H9 (cell line): ENCODE measurements around the gene RMND5A. TPM values are rescaled to one million over a fixed set of nuclear protein-coding genes. Genes with fewer than 3 reads are reported as not detected.

Experiments
- DNase-seq: peaks from one replicate; pipeline ENCODE4 v3.0.0-alpha.2; 2017
- H2AFZ ChIP-seq: one replicate; pipeline ENCODE4 v1.6.1; 2013; ENCODE audit warnings: mild to moderate bottlenecking, low read length, control low read depth, moderate library complexity
- H2AK5ac ChIP-seq: 2 replicates; pipeline ENCODE4 v1.6.1; 2013; ENCODE audit warnings: low read length, control low read depth, mixed read lengths; ENCODE audit not compliant: insufficient read length
- H2BK120ac ChIP-seq: one replicate; pipeline ENCODE4 v1.6.1; 2013; ENCODE audit warnings: low read depth, mild to moderate bottlenecking, low read length, control low read depth, inconsistent platforms; ENCODE audit not compliant: poor library complexity, severe bottlenecking
- H2BK12ac ChIP-seq: 2 replicates; pipeline ENCODE4 v1.6.1; 2013; ENCODE audit warnings: low read length, control low read depth, mixed read lengths, low read depth; ENCODE audit not compliant: insufficient read length
- H2BK15ac ChIP-seq: 2 replicates; pipeline ENCODE4 v1.6.1; 2013; ENCODE audit warnings: low read depth, low read length, control low read depth
- H2BK20ac ChIP-seq: one replicate; pipeline ENCODE4 v1.6.1; 2013; ENCODE audit warnings: low read depth, mild to moderate bottlenecking, low read length, control low read depth, inconsistent platforms; ENCODE audit not compliant: poor library complexity, severe bottlenecking
- H2BK5ac ChIP-seq: 2 replicates; pipeline ENCODE4 v1.6.1; 2013; ENCODE audit warnings: low read length, control low read depth, mixed read lengths; ENCODE audit not compliant: insufficient read length
- H3K14ac ChIP-seq: 2 replicates; pipeline ENCODE4 v1.6.1; 2013; ENCODE audit warnings: low read length, control low read depth; ENCODE audit not compliant: insufficient read depth
- H3K18ac ChIP-seq: 2 replicates; pipeline ENCODE4 v1.6.1; 2013; ENCODE audit warnings: low read depth, mild to moderate bottlenecking, mixed read lengths, low read length, control low read depth; ENCODE audit not compliant: insufficient read length
- H3K23ac ChIP-seq: 2 replicates; pipeline ENCODE4 v1.6.1; 2013; ENCODE audit warnings: low read length, control low read depth, mixed read lengths, low read depth; ENCODE audit not compliant: insufficient read length
- H3K23me2 ChIP-seq: 2 replicates; pipeline ENCODE4 v1.6.1; 2013; ENCODE audit warnings: low read depth, mild to moderate bottlenecking, mixed read lengths, low read length, control low read depth; ENCODE audit not compliant: insufficient read length, poor library complexity, severe bottlenecking
- H3K27ac ChIP-seq: 2 replicates; pipeline ENCODE4 v1.5.1; 2013; ENCODE audit warnings: low read length, control low read depth, mixed read lengths, low read depth; ENCODE audit not compliant: insufficient read length
- H3K27me3 ChIP-seq: 2 replicates; pipeline ENCODE4 v1.6.1; 2013; ENCODE audit warnings: low read length, control low read depth, inconsistent platforms; ENCODE audit not compliant: insufficient read depth
- H3K4ac ChIP-seq: 2 replicates; pipeline ENCODE4 v1.6.1; 2013; ENCODE audit warnings: low read depth, mild to moderate bottlenecking, control low read depth, inconsistent platforms, low read length, moderate library complexity
- H3K4me1 ChIP-seq: 2 replicates; pipeline ENCODE4 v1.6.1; 2013; ENCODE audit warnings: low read length, control low read depth, inconsistent platforms; ENCODE audit not compliant: insufficient read depth
- H3K4me2 ChIP-seq: 2 replicates; pipeline ENCODE4 v1.6.1; 2013; ENCODE audit warnings: low read length, control low read depth, mixed read lengths; ENCODE audit not compliant: insufficient read length, insufficient read depth
- H3K56ac ChIP-seq: 2 replicates; pipeline ENCODE4 v1.6.1; 2013; ENCODE audit warnings: low read depth, mild to moderate bottlenecking, mixed read lengths, low read length, control low read depth; ENCODE audit not compliant: insufficient read length
- H3K79me1 ChIP-seq: 2 replicates; pipeline ENCODE4 v1.6.1; 2013; ENCODE audit warnings: low read depth, mild to moderate bottlenecking, moderate library complexity, low read length, control low read depth, inconsistent platforms; ENCODE audit not compliant: insufficient read depth, poor library complexity, severe bottlenecking
- H3K79me2 ChIP-seq: 2 replicates; pipeline ENCODE4 v1.6.1; 2013; ENCODE audit warnings: low read length, control low read depth, inconsistent platforms; ENCODE audit not compliant: insufficient read depth
- H3K9ac ChIP-seq: 2 replicates; pipeline ENCODE4 v1.6.1; 2013; ENCODE audit warnings: low read length, control low read depth, mixed read lengths; ENCODE audit not compliant: insufficient read length; ENCODE audit errors: extremely low read depth
- H3K9me3 ChIP-seq: one replicate; pipeline ENCODE4 v1.6.1; 2013; ENCODE audit warnings: low read depth, low read length, inconsistent platforms; ENCODE audit not compliant: control insufficient read depth
- H3T11ph ChIP-seq: one replicate; pipeline ENCODE4 v1.6.1; 2013; ENCODE audit warnings: mild to moderate bottlenecking, low read length, control low read depth, inconsistent platforms
- H4K20me1 ChIP-seq: one replicate; pipeline ENCODE4 v1.6.1; 2013; ENCODE audit not compliant: control insufficient read depth, insufficient read length, insufficient read depth
- H4K5ac ChIP-seq: 2 replicates; pipeline ENCODE4 v1.6.1; 2013; ENCODE audit warnings: low read depth, mild to moderate bottlenecking, mixed read lengths, low read length, control low read depth; ENCODE audit not compliant: insufficient read length
- H4K8ac ChIP-seq: replicated peaks from 2 replicates; pipeline ENCODE4 v1.6.1; 2013; ENCODE audit warnings: low read length, control low read depth, mixed read lengths, low read depth; ENCODE audit not compliant: insufficient read length
- H4K91ac ChIP-seq: 2 replicates; pipeline ENCODE4 v1.6.1; 2013; ENCODE audit warnings: low read depth, mild to moderate bottlenecking, moderate library complexity, mixed read lengths, low read length, control low read depth; ENCODE audit not compliant: insufficient read length
- H3K27ac Mint-ChIP-seq, 3 experiments: 2 replicates in 2 of 3; 3 replicates in 1 of 3; pipeline ENCODE4 v1.8.0; 2020 to 2021; ENCODE audit warnings: mixed read lengths in 3 of 3, mild to moderate bottlenecking in 1 of 3, moderate library complexity in 1 of 3
- H3K27me3 Mint-ChIP-seq: 2 replicates; pipeline ENCODE4 v1.8.0; 2021; ENCODE audit warnings: low read depth, mild to moderate bottlenecking, moderate library complexity, mixed read lengths
- H3K36me3 Mint-ChIP-seq, 3 experiments: 2 replicates in 2 of 3; 3 replicates in 1 of 3; pipeline ENCODE4 v1.8.0; 2020 to 2021; ENCODE audit warnings: low read depth in 3 of 3, mixed read lengths in 3 of 3; ENCODE audit not compliant: insufficient read depth in 1 of 3
- H3K4me1 Mint-ChIP-seq, 2 experiments: 2 replicates each; pipeline ENCODE4 v1.8.0; 2020; ENCODE audit warnings: mixed read lengths in 2 of 2
- H3K4me3 Mint-ChIP-seq, 2 experiments: 2 replicates in 1 of 2; 3 replicates in 1 of 2; pipeline ENCODE4 v1.8.0; 2020 to 2021; ENCODE audit warnings: mild to moderate bottlenecking in 2 of 2, mixed read lengths in 2 of 2, moderate library complexity in 1 of 2
- H3K9me3 Mint-ChIP-seq, 2 experiments: 2 replicates in 1 of 2; 3 replicates in 1 of 2; pipeline ENCODE4 v1.8.0; 2020; ENCODE audit warnings: mild to moderate bottlenecking in 2 of 2, mixed read lengths in 2 of 2, moderate library complexity in 1 of 2
- CTCF ChIP-seq: fragments of 200-600 bp; sonication (generic); conservative IDR thresholded peaks from 3 replicates; pipeline ENCODE4 v1.8.0; 2021; ENCODE audit warnings: antibody characterized with exemption, mild to moderate bottlenecking
- WGBS: extraction: QIAGEN DNeasy Blood & Tissue Kit; methylation state at CpG from one replicate; pipeline ENCODE4 v1.1.7; 2013; ENCODE audit warnings: missing lambda C conversion rate, low lambda C conversion rate, mixed read lengths; ENCODE audit not compliant: insufficient read length; ENCODE audit errors: extremely low coverage; 5-methylcytosine and 5-hydroxymethylcytosine counted together
- total RNA-seq: library from RNA; stranded (reverse); gene quantifications from 2 replicates; pipeline ENCODE4 v1.2.1, GENCODE V29; 2021

Gene RMND5A
- total RNA-seq, 1 experiment from 2014 or later: 48.8 TPM

DNA sequence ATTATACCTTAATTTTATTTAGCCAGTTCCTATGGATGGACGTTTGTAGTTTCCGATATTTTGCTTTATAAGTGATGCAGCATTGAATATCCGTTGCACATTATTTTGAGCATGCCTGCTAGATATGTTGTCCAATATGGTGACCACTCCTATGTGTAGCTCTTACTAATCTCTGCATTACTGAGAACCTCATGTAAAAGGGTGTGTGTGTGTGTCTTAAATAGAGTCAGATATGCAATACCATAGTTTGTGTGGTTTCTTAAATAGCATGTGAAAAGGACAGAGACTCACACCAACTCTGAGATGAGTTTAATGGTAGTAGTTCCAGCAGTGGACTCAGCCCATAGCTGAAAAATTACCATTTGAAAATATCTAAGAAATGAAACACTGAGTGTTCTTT is 38.3 kb downstream of the RMND5A start:
- Mint-ChIP-seq H3K9me3 (no peaks in the 10 kb centered on the region), H3K4me3 (no peak overlapping the region), H3K27ac (no peak overlapping the region), H3K27me3 (no peaks in the 10 kb centered on the region), H3K36me3 (peaks cover 12 to 29% (median 22%) of the 10 kb centered on the region in 3 experiments; a peak in 6 of 7 replicates), H3K4me1 (no peaks in the 10 kb centered on the region)
- no peak overlapping the region for H3K4me2 ChIP-seq
- no peak overlapping the region for H2AFZ ChIP-seq
- no peaks in the 10 kb centered on the region for H3K9me3 ChIP-seq
- no peak overlapping the region for H3K14ac ChIP-seq
- H2BK12ac ChIP-seq: no peak overlapping the region
- no peaks in the 10 kb centered on the region for H4K20me1 ChIP-seq
- no peak overlapping the region for H3T11ph ChIP-seq
- H3K4me1 ChIP-seq: no peaks in the 10 kb centered on the region
- no CpG with 5 or more reads among the region's 3 CpGs for WGBS
- DNase-seq: no peak
- no peak overlapping the region for H3K27ac ChIP-seq
- no peaks in the 10 kb centered on the region for H3K79me2 ChIP-seq
- no peak for TF ChIP-seq CTCF
- no peak overlapping the region for H3K23ac ChIP-seq
- no peaks in the 10 kb centered on the region for H3K23me2 ChIP-seq
- no peak overlapping the region for H2BK5ac ChIP-seq
- no peak overlapping the region for H2BK20ac ChIP-seq
- no peak overlapping the region for H2BK15ac ChIP-seq
- no peak overlapping the region for H4K91ac ChIP-seq
- H3K9ac ChIP-seq: no peak overlapping the region
- H3K79me1 ChIP-seq: peaks cover 5% of the 10 kb centered on the region
- no peaks in the 10 kb centered on the region for H3K27me3 ChIP-seq
- no peak overlapping the region for H3K18ac ChIP-seq
- H2BK120ac ChIP-seq: no peak overlapping the region
- no peak overlapping the region for H4K8ac ChIP-seq
- no peak overlapping the region for H3K4ac ChIP-seq
- H4K5ac ChIP-seq: no peak overlapping the region
- no peak overlapping the region for H2AK5ac ChIP-seq
- H3K56ac ChIP-seq: no peak overlapping the region
